Trophoblast cell (in vitro differentiated cells and primary cell): ENCODE data around the gene KIF3A.

Experiments
- DNase-seq, 2 donors: peaks; one replicate each; pipeline ENCODE4 v3.0.0-alpha.2; 2016
- H2AFZ ChIP-seq: 2 replicates; pipeline ENCODE4 v1.6.1; 2013; ENCODE audit warnings: low read length, moderate library complexity, mild to moderate bottlenecking; ENCODE audit not compliant: insufficient read depth, poor library complexity
- H2AK5ac ChIP-seq: 2 replicates; pipeline ENCODE4 v1.6.1; 2013; ENCODE audit warnings: mild to moderate bottlenecking, low read length
- H2BK120ac ChIP-seq: 2 replicates; pipeline ENCODE4 v1.6.1; 2013; ENCODE audit warnings: low read length, mild to moderate bottlenecking, moderate library complexity; ENCODE audit not compliant: insufficient read depth, poor library complexity
- H2BK12ac ChIP-seq: 2 replicates; pipeline ENCODE4 v1.6.1; 2013; ENCODE audit warnings: mild to moderate bottlenecking, low read length, moderate library complexity
- H2BK5ac ChIP-seq: 2 replicates; pipeline ENCODE4 v1.6.1; 2013; ENCODE audit warnings: low read length, low read depth, moderate library complexity, mild to moderate bottlenecking; ENCODE audit not compliant: poor library complexity
- H3K14ac ChIP-seq: 2 replicates; pipeline ENCODE4 v1.6.1; 2013; ENCODE audit warnings: mild to moderate bottlenecking, low read length
- H3K18ac ChIP-seq: 2 replicates; pipeline ENCODE4 v1.6.1; 2013; ENCODE audit warnings: mild to moderate bottlenecking, low read length
- H3K23ac ChIP-seq: 2 replicates; pipeline ENCODE4 v1.6.1; 2013; ENCODE audit warnings: low read length
- H3K27ac ChIP-seq: 2 replicates; pipeline ENCODE4 v1.5.1; 2013; ENCODE audit warnings: low read depth, mild to moderate bottlenecking, inconsistent platforms, low read length, moderate library complexity
- H3K27me3 ChIP-seq: 2 replicates; pipeline ENCODE4 v1.6.1; 2013; ENCODE audit warnings: inconsistent platforms, mild to moderate bottlenecking, low read length, moderate library complexity; ENCODE audit not compliant: insufficient read depth
- H3K36me3 ChIP-seq, 2 experiments: 1 replicate in 1 of 2; 2 replicates in 1 of 2; pipeline ENCODE4 v1.6.1; 2013; ENCODE audit warnings: low read length in 2 of 2, mild to moderate bottlenecking in 2 of 2, moderate library complexity in 1 of 2; ENCODE audit not compliant: insufficient read depth in 2 of 2, control insufficient read depth in 1 of 2
- H3K4ac ChIP-seq: 2 replicates; pipeline ENCODE4 v1.6.1; 2013; ENCODE audit warnings: low read depth, mild to moderate bottlenecking, low read length, moderate library complexity
- H3K4me1 ChIP-seq, 2 experiments: 1 replicate in 1 of 2; 2 replicates in 1 of 2; pipeline ENCODE4 v1.6.1; 2013; ENCODE audit warnings: low read length in 2 of 2, mild to moderate bottlenecking in 2 of 2, moderate library complexity in 1 of 2; ENCODE audit not compliant: insufficient read depth in 2 of 2, control insufficient read depth in 1 of 2
- H3K4me2 ChIP-seq: 2 replicates; pipeline ENCODE4 v1.6.1; 2013; ENCODE audit warnings: inconsistent platforms, mild to moderate bottlenecking, low read length, moderate library complexity
- H3K4me3 ChIP-seq: 2 replicates; pipeline ENCODE4 v1.5.1; 2013; ENCODE audit warnings: mild to moderate bottlenecking, low read depth, low read length, inconsistent platforms
- H3K79me1 ChIP-seq: one replicate; pipeline ENCODE4 v1.6.1; 2013; ENCODE audit warnings: low read length
- H3K79me2 ChIP-seq: 2 replicates; pipeline ENCODE4 v1.6.1; 2013; ENCODE audit warnings: low read length, mild to moderate bottlenecking; ENCODE audit not compliant: control insufficient read depth, insufficient read depth, poor library complexity
- H3K9ac ChIP-seq: 2 replicates; pipeline ENCODE4 v1.6.1; 2013; ENCODE audit warnings: mild to moderate bottlenecking, low read length
- H3K9me3 ChIP-seq: 2 replicates; pipeline ENCODE4 v1.6.1; 2013; ENCODE audit warnings: low read depth, mild to moderate bottlenecking, control low read depth, inconsistent platforms, low read length; ENCODE audit not compliant: insufficient read depth
- H4K12ac ChIP-seq: 2 replicates; pipeline ENCODE4 v1.6.1; 2013; ENCODE audit warnings: low read depth, mild to moderate bottlenecking, low read length, moderate library complexity
- H4K8ac ChIP-seq: 2 replicates; pipeline ENCODE4 v1.6.1; 2013; ENCODE audit warnings: low read depth, mild to moderate bottlenecking, low read length, moderate library complexity
- H4K91ac ChIP-seq: one replicate; pipeline ENCODE4 v1.6.1; 2013; ENCODE audit warnings: low read depth, mild to moderate bottlenecking, low read length, moderate library complexity
- WGBS: extraction: QIAGEN DNeasy Blood & Tissue Kit; methylation state at CpG from one replicate; pipeline ENCODE4 v1.1.7; 2013; ENCODE audit warnings: missing lambda C conversion rate; ENCODE audit not compliant: insufficient read length, insufficient coverage; ENCODE audit errors: extremely low coverage; 5-methylcytosine and 5-hydroxymethylcytosine counted together

The KIF3A gene

DNA sequence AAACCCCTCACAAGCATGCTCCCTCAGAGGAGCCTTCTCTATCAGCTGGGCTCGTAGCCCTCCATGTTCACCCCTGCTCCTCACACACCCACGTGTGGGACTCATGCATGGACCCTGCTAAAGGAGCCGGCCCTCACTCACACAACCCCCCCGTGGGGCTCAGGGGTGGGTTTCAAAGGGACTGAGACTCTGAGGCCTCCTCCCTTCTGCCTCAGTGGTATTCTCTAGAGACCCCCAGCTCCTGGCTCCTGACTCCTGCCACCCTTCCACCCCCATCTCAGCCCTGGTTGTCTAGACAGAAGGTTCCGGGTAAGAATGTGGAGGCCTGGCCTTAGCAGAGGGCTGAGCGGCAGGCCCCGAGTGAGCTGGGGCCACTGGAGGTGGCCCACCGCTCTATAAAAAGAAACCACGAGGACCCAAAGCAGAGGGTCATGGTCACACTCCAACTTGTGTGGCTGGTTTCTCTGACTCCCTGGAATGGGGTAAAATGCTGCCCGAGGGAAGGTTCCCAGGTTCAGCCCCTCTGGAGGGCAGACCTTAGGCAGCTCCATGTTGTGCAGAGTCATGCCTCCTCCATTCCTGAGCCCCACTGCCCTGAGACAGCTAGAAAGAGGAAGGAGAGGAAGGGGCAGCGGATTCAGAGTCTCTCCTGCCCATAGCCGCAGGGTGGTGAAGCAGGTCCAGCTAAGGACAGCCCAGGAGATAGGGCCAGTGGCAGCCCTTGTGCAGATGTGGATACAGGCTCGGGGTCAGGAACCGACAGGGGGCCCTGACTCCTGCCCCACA is 28.9 kb upstream of the KIF3A start:
- H4K91ac ChIP-seq: peak overlapping the region; percentile 21

DNA sequence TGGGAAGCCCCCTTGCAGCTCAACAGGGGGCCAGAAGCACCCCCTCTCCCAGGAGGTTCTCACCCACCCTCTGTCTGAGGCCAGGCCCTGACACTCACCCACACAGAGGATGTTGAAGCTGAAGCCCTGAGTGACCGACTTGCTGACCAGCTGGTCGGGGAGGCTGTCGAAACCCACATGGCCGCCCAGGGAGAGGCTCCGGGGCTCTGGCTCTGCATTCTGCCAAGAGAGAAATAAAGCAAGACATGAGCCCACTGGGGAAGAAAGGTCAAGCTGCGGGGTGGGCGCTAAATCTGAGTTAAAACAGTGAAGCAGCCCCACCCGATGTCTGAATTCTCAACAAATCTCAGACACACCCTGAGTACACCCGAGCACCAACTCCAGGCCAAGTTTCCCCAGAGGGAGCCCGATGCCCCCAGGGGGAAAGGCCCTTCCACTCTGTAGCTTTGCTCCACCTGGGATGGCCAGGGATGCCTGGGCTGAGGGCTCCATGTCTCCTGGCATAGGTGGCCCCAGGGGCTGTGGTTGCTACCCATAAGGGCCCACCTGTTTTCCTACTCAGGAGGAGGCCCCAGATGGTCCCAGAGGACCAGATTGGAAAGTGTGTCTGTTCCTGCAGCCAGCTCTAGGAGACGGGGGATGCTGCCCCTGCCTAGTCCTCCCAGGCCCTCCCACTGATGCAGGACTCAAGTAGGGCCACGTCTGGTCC is 28.1 kb upstream of the KIF3A start:
- no peak overlapping the region for H4K8ac ChIP-seq
- no peak overlapping the region for H3K4me3 ChIP-seq
- no peak overlapping the region for H4K12ac ChIP-seq
- no peak overlapping the region for H2AK5ac ChIP-seq
- peak overlapping the region; percentile 41 for H3K4ac ChIP-seq
- no peak for DNase-seq
- peak overlapping the region; percentile 33 for H3K14ac ChIP-seq
- no peak overlapping the region for H2AFZ ChIP-seq
- no peak overlapping the region for H2BK12ac ChIP-seq
- H3K4me2 ChIP-seq: no peak overlapping the region
- H3K23ac ChIP-seq: no peak overlapping the region
- H3K4me1 ChIP-seq: peaks cover 38 to 57% of the 10 kb centered on the region in 2 experiments
- H2BK120ac ChIP-seq: no peak overlapping the region
- H3K79me2 ChIP-seq: peaks cover 32% of the 10 kb centered on the region
- H3K27ac ChIP-seq: no peak overlapping the region
- peak overlapping the region; percentile 71 for H3K18ac ChIP-seq
- H3K9me3 ChIP-seq: peaks cover 2% of the 10 kb centered on the region
- H3K36me3 ChIP-seq: peaks cover 63 to 70% of the 10 kb centered on the region in 2 experiments
- WGBS: no CpG with 5 or more reads among the region's 12 CpGs
- H3K27me3 ChIP-seq: no peaks in the 10 kb centered on the region
- no peak overlapping the region for H3K9ac ChIP-seq
- peaks cover 20% of the 10 kb centered on the region for H3K79me1 ChIP-seq
- H2BK5ac ChIP-seq: no peak overlapping the region
- H4K91ac ChIP-seq: no peak overlapping the region

More for the DNA sequence above, 28.9 kb upstream of the KIF3A start:
- Histone ChIP-seq H2AK5ac (no peak overlapping the region), H3K27me3 (no peaks in the 10 kb centered on the region), H3K23ac (no peak overlapping the region), H3K4me3 (no peak overlapping the region), H3K27ac (no peak overlapping the region), H3K4me2 (no peak overlapping the region), H2AFZ (no peak overlapping the region), H3K79me2 (peaks cover 40% of the 10 kb centered on the region), H2BK120ac (no peak overlapping the region), H4K12ac (no peak overlapping the region), H3K14ac (peak overlapping the region; percentile 33), H3K9me3 (peaks cover 2% of the 10 kb centered on the region), H3K36me3 (peaks cover 58 to 62% of the 10 kb centered on the region in 2 experiments), H3K79me1 (peaks cover 27% of the 10 kb centered on the region), H2BK5ac (peak overlapping the region; percentile 5), H3K4me1 (peaks cover 44 to 61% of the 10 kb centered on the region in 2 experiments), H3K4ac (peak overlapping the region; percentile 41), H3K9ac (no peak overlapping the region), H4K8ac (no peak overlapping the region), H2BK12ac (peak overlapping the region; percentile 21), H3K18ac (peak overlapping the region; percentile 71)
- DNase-seq: no peak
- WGBS: no CpG with 5 or more reads among the region's 14 CpGs

DNA sequence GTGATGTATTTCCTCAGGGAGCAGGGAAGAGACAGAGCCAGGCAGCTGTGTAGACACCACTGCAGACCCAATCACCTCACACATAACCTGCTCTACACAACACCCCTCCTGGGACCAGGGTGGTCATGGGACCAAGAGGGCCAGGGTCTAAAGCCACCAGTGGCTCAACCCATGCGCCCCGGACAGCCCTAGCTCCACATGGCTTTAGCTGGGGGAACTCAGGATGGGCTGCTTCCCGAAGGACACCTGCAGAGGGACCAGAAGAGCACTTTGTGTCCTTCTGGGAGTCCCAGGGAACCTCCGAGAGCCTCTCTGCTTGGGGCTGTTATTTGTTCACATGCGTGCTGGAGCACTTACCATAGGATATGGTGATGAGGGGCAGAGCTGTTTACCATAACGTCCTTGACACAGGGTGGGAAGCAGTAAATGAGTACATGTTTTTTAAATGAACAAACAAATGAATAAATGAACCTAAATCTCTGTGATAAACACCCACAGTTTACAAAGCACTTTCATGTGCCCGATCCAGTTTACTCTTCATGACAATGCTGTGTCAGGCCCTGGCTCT is 27.4 kb upstream of the KIF3A start:
- no peak overlapping the region for H3K23ac ChIP-seq
- no peak overlapping the region for H3K27ac ChIP-seq
- no CpG with 5 or more reads among the region's 7 CpGs for WGBS

DNA sequence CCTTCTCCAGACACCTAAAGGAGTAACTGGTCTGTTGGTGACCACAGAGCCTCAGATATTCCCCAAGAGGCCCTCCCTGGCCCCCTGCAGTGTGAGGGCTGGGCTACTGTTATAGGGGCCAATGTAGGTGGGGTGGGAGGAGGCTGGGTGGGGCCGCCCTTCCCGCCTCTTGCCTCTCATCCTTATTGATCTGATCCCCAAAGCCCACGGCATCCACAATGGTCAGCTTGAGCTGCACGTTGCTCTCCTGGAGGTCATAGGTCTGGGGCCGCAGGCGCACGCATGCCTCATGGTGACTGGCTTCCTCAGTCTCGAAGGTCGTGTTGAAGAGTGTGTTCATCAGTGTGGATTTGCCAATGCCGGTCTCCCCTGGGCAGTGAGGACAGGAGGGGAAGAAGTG is 26.7 kb upstream of the KIF3A start:
- Histone ChIP-seq H2AFZ (no peak overlapping the region), H3K36me3 (peaks cover 76 to 83% of the 10 kb centered on the region in 2 experiments), H4K8ac (no peak overlapping the region), H2BK5ac (no peak overlapping the region), H2AK5ac (no peak overlapping the region), H3K4ac (no peak overlapping the region), H3K23ac (no peak overlapping the region), H3K4me2 (no peak overlapping the region), H3K4me1 (peaks cover 43 to 63% of the 10 kb centered on the region in 2 experiments), H3K14ac (no peak overlapping the region), H3K27ac (no peak overlapping the region), H3K4me3 (no peak overlapping the region), H3K9me3 (peaks cover 2% of the 10 kb centered on the region), H3K79me1 (peaks cover 24% of the 10 kb centered on the region), H3K9ac (no peak overlapping the region), H2BK12ac (no peak overlapping the region), H3K18ac (no peak overlapping the region), H3K27me3 (no peaks in the 10 kb centered on the region), H2BK120ac (no peak overlapping the region), H4K12ac (no peak overlapping the region), H4K91ac (no peak overlapping the region), H3K79me2 (peaks cover 25% of the 10 kb centered on the region)
- no peak for DNase-seq
- WGBS: no CpG with 5 or more reads among the region's 10 CpGs

More for the DNA sequence above, 27.4 kb upstream of the KIF3A start:
- Histone ChIP-seq H3K79me2 (peaks cover 31% of the 10 kb centered on the region), H3K9me3 (peaks cover 2% of the 10 kb centered on the region), H3K79me1 (peaks cover 19% of the 10 kb centered on the region), H3K4ac (no peak overlapping the region), H2AFZ (no peak overlapping the region), H3K27me3 (no peaks in the 10 kb centered on the region), H4K12ac (no peak overlapping the region), H3K4me1 (peaks cover 44 to 63% of the 10 kb centered on the region in 2 experiments), H3K18ac (no peak overlapping the region), H4K91ac (no peak overlapping the region), H3K36me3 (peaks cover 69 to 77% of the 10 kb centered on the region in 2 experiments), H3K4me2 (no peak overlapping the region), H3K4me3 (no peak overlapping the region), H3K14ac (no peak overlapping the region), H2BK5ac (no peak overlapping the region), H2BK120ac (no peak overlapping the region), H2BK12ac (no peak overlapping the region), H4K8ac (no peak overlapping the region), H3K9ac (no peak overlapping the region), H2AK5ac (no peak overlapping the region)
- no peak for DNase-seq
